Fibroblast of lung (primary cell): Measurements from ENCODE around the gene FUBP1. TPM values are rescaled to one million over a fixed set of nuclear protein-coding genes. Genes with fewer than 3 reads are reported as not detected.
A peak's percentile ranks its signal among the peaks of the same experiment; 100 is the strongest.

Experiments
- DNase-seq, 2 donors: peaks; one replicate each; pipeline versions ENCODE4 v3.0.0 to v3.0.0-alpha.2; 2010; ENCODE audit warnings: low read depth in 2 of 2
- H2AFZ ChIP-seq: 2 replicates; pipeline ENCODE4 v1.5.1; 2012; ENCODE audit warnings: low read length, control low read depth, inconsistent platforms
- H3K27ac ChIP-seq: 2 replicates; pipeline ENCODE4 v1.5.1; 2011; ENCODE audit warnings: low read length, control low read depth; ENCODE audit not compliant: insufficient read depth
- H3K27me3 ChIP-seq: 2 replicates; pipeline ENCODE4 v1.5.1; 2011; ENCODE audit warnings: mild to moderate bottlenecking, low read length; ENCODE audit not compliant: control insufficient read depth, insufficient read depth
- H3K36me3 ChIP-seq: 2 replicates; pipeline ENCODE4 v1.5.1; 2011; ENCODE audit warnings: low read length; ENCODE audit not compliant: control insufficient read depth, insufficient read depth
- H3K4me1 ChIP-seq: 2 replicates; pipeline ENCODE4 v1.5.1; 2011; ENCODE audit warnings: low read length; ENCODE audit not compliant: control insufficient read depth, insufficient read depth; ENCODE audit errors: extremely low read depth
- H3K4me2 ChIP-seq: 2 replicates; pipeline ENCODE4 v1.5.1; 2011; ENCODE audit warnings: low read length, control low read depth; ENCODE audit not compliant: insufficient read depth; ENCODE audit errors: extremely low read depth
- H3K4me3 ChIP-seq, 4 experiments: fragments of 200-600 bp in 1 of 4; sonication (generic) in 1 of 4; replicated peaks in 1 of 4; 2 replicates each; pipeline ENCODE4 v1.5.1; 2011 to 2016; ENCODE audit warnings: low read length in 4 of 4, low read depth in 3 of 4, mild to moderate bottlenecking in 3 of 4, control low read depth in 2 of 4, inconsistent platforms in 1 of 4, mixed read lengths in 1 of 4; ENCODE audit not compliant: insufficient read depth in 1 of 4; ENCODE audit errors: control extremely low read depth in 1 of 4
- H3K79me2 ChIP-seq: 2 replicates; pipeline ENCODE4 v1.5.1; 2012; ENCODE audit warnings: mild to moderate bottlenecking, low read length, inconsistent platforms; ENCODE audit not compliant: control insufficient read depth, insufficient read depth
- H3K9ac ChIP-seq: 2 replicates; pipeline ENCODE4 v1.5.1; 2011; ENCODE audit warnings: mild to moderate bottlenecking, low read length, control low read depth; ENCODE audit not compliant: insufficient read depth
- H3K9me3 ChIP-seq: 2 replicates; pipeline ENCODE4 v1.5.1; 2012; ENCODE audit warnings: low read depth, low read length; ENCODE audit not compliant: control insufficient read depth, insufficient read depth
- H4K20me1 ChIP-seq: 2 replicates; pipeline ENCODE4 v1.5.1; 2011; ENCODE audit warnings: low read length; ENCODE audit not compliant: control insufficient read depth, insufficient read depth; ENCODE audit errors: extremely low read depth
- EZH2 ChIP-seq: IDR thresholded peaks from 2 replicates; pipeline ENCODE4 v1.5.1; 2012; ENCODE audit warnings: low read length, control low read depth, mild to moderate bottlenecking; ENCODE audit errors: missing control alignments
- polyA plus RNA-seq, 2 donors: library from polyadenylated mRNA; depleted of rRNA in 1 of 2; stranded (reverse) in 1 of 2; unstranded in 1 of 2; fragments of >200 nt; gene quantifications; 2 replicates each; pipeline ENCODE4 v1.2.1, GENCODE V29; 2011 to 2012; ENCODE audit warnings: missing spikeins in 1 of 2
- total RNA-seq: library from RNA; depleted of rRNA; stranded (reverse); fragments of >200 nt; gene quantifications from 2 replicates; pipeline ENCODE4 v1.2.1, GENCODE V29; 2014
- TF ChIP-seq, protein P1 (sequence below), 2 donors: IDR thresholded peaks in 1 of 2; conservative IDR thresholded peaks in 1 of 2; 1 replicate in 1 of 2; 2 replicates in 1 of 2; pipeline ENCODE4 v1.5.1; 2011 to 2012; ENCODE audit warnings: low read length in 2 of 2, control low read depth in 1 of 2, inconsistent platforms in 1 of 2, low read depth in 1 of 2, mild to moderate bottlenecking in 1 of 2

The FUBP1 gene
- total and polyA plus RNA-seq, 2 donors (not counting 1 experiment from before 2014, with no cell fraction given): 99.4 to 102 TPM

DNA sequence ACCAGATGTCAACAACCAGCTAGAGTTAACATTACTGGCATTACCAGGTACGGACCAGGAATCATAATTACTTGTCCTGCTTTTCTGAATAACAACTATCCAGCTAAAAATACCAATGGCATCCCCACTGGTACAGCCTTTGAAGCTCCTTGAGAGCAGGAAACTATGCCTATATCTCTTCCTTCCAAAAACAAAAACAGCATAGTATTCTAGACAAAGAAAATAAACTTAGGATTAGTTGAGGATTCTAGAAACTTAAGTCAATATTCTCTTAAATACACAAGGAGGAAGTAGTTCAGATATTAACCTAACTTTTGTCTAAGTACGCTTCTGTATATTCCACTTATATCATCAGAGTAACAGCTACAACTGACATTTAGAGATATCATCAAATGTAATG is 3.0 kb downstream of the FUBP1 start:
- H2AFZ ChIP-seq: no peak overlapping the region
- no peak overlapping the region for H3K27ac ChIP-seq
- TF ChIP-seq, protein P1, sequence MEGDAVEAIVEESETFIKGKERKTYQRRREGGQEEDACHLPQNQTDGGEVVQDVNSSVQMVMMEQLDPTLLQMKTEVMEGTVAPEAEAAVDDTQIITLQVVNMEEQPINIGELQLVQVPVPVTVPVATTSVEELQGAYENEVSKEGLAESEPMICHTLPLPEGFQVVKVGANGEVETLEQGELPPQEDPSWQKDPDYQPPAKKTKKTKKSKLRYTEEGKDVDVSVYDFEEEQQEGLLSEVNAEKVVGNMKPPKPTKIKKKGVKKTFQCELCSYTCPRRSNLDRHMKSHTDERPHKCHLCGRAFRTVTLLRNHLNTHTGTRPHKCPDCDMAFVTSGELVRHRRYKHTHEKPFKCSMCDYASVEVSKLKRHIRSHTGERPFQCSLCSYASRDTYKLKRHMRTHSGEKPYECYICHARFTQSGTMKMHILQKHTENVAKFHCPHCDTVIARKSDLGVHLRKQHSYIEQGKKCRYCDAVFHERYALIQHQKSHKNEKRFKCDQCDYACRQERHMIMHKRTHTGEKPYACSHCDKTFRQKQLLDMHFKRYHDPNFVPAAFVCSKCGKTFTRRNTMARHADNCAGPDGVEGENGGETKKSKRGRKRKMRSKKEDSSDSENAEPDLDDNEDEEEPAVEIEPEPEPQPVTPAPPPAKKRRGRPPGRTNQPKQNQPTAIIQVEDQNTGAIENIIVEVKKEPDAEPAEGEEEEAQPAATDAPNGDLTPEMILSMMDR (conservative IDR thresholded peaks at IDR 0.05 in 1 of 2, IDR thresholded peaks at IDR 0.05 in 1 of 2; ENCODE audit: low read depth in 1 of 2, low read length in 2 of 2): no peak
- no peak for TF ChIP-seq EZH2
- H3K9me3 ChIP-seq: no peaks in the 10 kb centered on the region
- H3K4me3 ChIP-seq: peak overlapping the region; percentile 74 to 98 (median 86)
- no peak overlapping the region for H3K9ac ChIP-seq
- no peaks in the 10 kb centered on the region for H3K27me3 ChIP-seq
- peaks cover 7% of the 10 kb centered on the region for H4K20me1 ChIP-seq
- DNase-seq: no peak
- H3K4me1 ChIP-seq: no peaks in the 10 kb centered on the region
- H3K79me2 ChIP-seq: peaks cover 96% of the 10 kb centered on the region
- peak overlapping the region; percentile 93 for H3K4me2 ChIP-seq
- H3K36me3 ChIP-seq: no peaks in the 10 kb centered on the region

DNA sequence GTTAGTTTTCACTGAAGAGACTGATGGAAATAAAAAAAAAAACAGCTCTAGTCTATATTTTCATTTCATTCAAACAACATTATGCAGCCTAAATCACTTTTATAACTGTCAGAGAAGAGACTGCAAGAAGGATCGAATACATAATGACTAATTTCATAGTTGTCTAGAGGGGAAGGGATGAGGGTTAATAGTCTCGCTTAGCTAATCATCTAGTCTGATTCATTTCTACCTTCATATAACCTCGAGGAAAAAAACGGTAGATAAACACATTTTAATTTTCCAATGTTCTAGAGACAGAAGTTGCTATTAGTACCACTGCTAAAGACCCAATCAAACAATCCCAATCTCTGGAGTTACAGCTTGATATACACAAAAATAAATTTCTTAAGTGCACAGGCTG is 3.5 kb downstream of the FUBP1 start:
- no peak overlapping the region for H3K27ac ChIP-seq
- H3K36me3 ChIP-seq: no peaks in the 10 kb centered on the region
- H3K9me3 ChIP-seq: no peaks in the 10 kb centered on the region
- no peak overlapping the region for H2AFZ ChIP-seq
- peak in 1 of 2 donors; percentile 68 for DNase-seq
- peak overlapping the region; percentile 74 to 98 (median 86) for H3K4me3 ChIP-seq
- H4K20me1 ChIP-seq: peaks cover 7% of the 10 kb centered on the region
- peaks cover 96% of the 10 kb centered on the region for H3K79me2 ChIP-seq
- TF ChIP-seq, protein P1 (conservative IDR thresholded peaks at IDR 0.05 in 1 of 2, IDR thresholded peaks at IDR 0.05 in 1 of 2; ENCODE audit: low read depth in 1 of 2, low read length in 2 of 2): no peak
- TF ChIP-seq EZH2: no peak
- no peaks in the 10 kb centered on the region for H3K27me3 ChIP-seq
- no peak overlapping the region for H3K9ac ChIP-seq
- no peaks in the 10 kb centered on the region for H3K4me1 ChIP-seq
- H3K4me2 ChIP-seq: peak overlapping the region; percentile 93

DNA sequence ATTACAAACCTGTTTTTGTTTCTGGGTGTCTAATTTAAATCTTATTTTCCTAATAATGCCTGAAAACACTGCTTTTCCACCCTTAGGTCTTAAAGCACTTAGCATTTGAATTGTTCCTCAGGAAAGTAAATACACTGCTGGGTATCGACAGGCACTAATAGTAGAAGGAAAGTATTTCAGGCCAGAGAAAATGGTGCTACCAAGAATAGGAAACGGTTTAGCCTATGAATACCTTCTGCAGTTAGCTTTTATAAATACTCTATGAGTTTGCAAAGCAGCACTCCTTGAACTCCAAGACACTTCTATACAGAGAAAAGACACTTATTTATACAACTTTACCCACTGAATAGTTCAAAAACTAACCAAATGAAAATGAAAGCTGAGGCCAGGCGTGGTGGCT is 6.8 kb downstream of the FUBP1 start:
- Histone ChIP-seq H3K27me3 (no peaks in the 10 kb centered on the region), H2AFZ (no peak overlapping the region), H4K20me1 (peaks cover 7% of the 10 kb centered on the region)

More for the DNA sequence above, 6.8 kb downstream of the FUBP1 start:
- Histone ChIP-seq H3K4me2 (no peak overlapping the region), H3K4me3 (no peak overlapping the region), H3K79me2 (peaks cover 97% of the 10 kb centered on the region), H3K4me1 (no peaks in the 10 kb centered on the region), H3K27ac (no peak overlapping the region), H3K36me3 (peaks cover 4% of the 10 kb centered on the region), H3K9ac (no peak overlapping the region), H3K9me3 (no peaks in the 10 kb centered on the region)
- no peak for DNase-seq
- TF ChIP-seq, protein P1 (conservative IDR thresholded peaks at IDR 0.05 in 1 of 2, IDR thresholded peaks at IDR 0.05 in 1 of 2; ENCODE audit: low read depth in 1 of 2, low read length in 2 of 2): no peak
- TF ChIP-seq EZH2: no peak
